ENCODE data around the gene ARPIN.
"Not testable (repeated sequence)": the region's sequence is repeated elsewhere in the genome, so short reads cannot be mapped to it uniquely, and the experiment has no call there.

Gene ARPIN

GRCh38 chr15:89874926-89875564 is 37.7 kb downstream of the ARPIN start:
- peak; percentile 92 to 94 for TF ChIP-seq CTCF (IDR thresholded peaks at IDR 0.05)
- H3K36me3 ChIP-seq, result peaks cover 33 to 61% (median 33%) of the 10 kb centered on the region in 3 donors
- H3K27ac ChIP-seq, result no peak overlapping the region
- no peaks in the 10 kb centered on the region for H3K27me3 ChIP-seq
- peak; percentile 77 to 85 for DNase-seq
- H3K4me1 ChIP-seq, result peaks cover 0 to 6% (median 0%) of the 10 kb centered on the region in 4 donors
- intact Hi-C loops (cut with DNase I; ENCODE audit: low total_unique reads), result no loop called here
- no peak overlapping the region for H3K4me3 ChIP-seq
- H3K9me3 ChIP-seq, result no peaks in the 10 kb centered on the region

GRCh38 chr15:89870688-89871288 is 42.0 kb downstream of the ARPIN start:
- Histone ChIP-seq H3K36me3 (peaks cover 13 to 39% (median 32%) of the 10 kb centered on the region in 3 donors), H3K27me3 (no peaks in the 10 kb centered on the region), H3K4me3 (no peak overlapping the region), H3K9me3 (no peaks in the 10 kb centered on the region), H3K27ac (no peak overlapping the region), H3K4me1 (peaks cover 0 to 6% (median 0%) of the 10 kb centered on the region in 4 donors)
- intact Hi-C loops (cut with DNase I; ENCODE audit: low total_unique reads), result no loop called here
- DNase-seq, result no peak
- TF ChIP-seq CTCF (IDR thresholded peaks at IDR 0.05), result no peak

GRCh38 chr15:89870006-89870405 is 42.7 kb downstream of the ARPIN start:
- Histone ChIP-seq H3K9me3 (no peaks in the 10 kb centered on the region), H3K4me3 (no peak overlapping the region), H3K27me3 (no peaks in the 10 kb centered on the region), H3K27ac (no peak overlapping the region), H3K4me1 (peaks cover 0 to 2% (median 0%) of the 10 kb centered on the region in 4 donors), H3K36me3 (peaks cover 15 to 41% (median 33%) of the 10 kb centered on the region in 3 donors)
- no peak for TF ChIP-seq CTCF (IDR thresholded peaks at IDR 0.05)
- no peak for DNase-seq
- intact Hi-C loops (cut with DNase I; ENCODE audit: low total_unique reads), result no loop called here

- DNase-seq; intact Hi-C loops (cut with DNase I; ENCODE audit: low total_unique reads): not testable (repeated sequence)
These were observed 43.3 kb downstream of the ARPIN start for GRCh38 chr15:89869490-89869889.

GRCh38 chr15:89864958-89865739 is 47.6 kb downstream of the ARPIN start:
- no peak for DNase-seq
- peaks cover 38 to 56% (median 54%) of the 10 kb centered on the region in 3 donors for H3K36me3 ChIP-seq
- no peak overlapping the region for H3K27ac ChIP-seq
- no peaks in the 10 kb centered on the region for H3K4me1 ChIP-seq
- H3K27me3 ChIP-seq, result no peaks in the 10 kb centered on the region
- intact Hi-C loops (cut with DNase I; ENCODE audit: low total_unique reads), result no loop called here
- no peak overlapping the region for H3K4me3 ChIP-seq
- no peaks in the 10 kb centered on the region for H3K9me3 ChIP-seq
- TF ChIP-seq CTCF (IDR thresholded peaks at IDR 0.05), result no peak

More at GRCh38 chr15:89869490-89869889, 43.3 kb downstream of the ARPIN start:
- not testable (repeated sequence) for H3K4me3 ChIP-seq, H3K27ac ChIP-seq, H3K9me3 ChIP-seq, H3K4me1 ChIP-seq, H3K27me3 ChIP-seq
- H3K36me3 ChIP-seq, result peaks cover 20 to 44% (median 38%) of the 10 kb centered on the region in 3 donors

GRCh38 chr15:89863918-89864317 is 48.8 kb downstream of the ARPIN start:
- TF ChIP-seq CTCF (IDR thresholded peaks at IDR 0.05), result no peak
- no peak overlapping the region for H3K4me3 ChIP-seq
- DNase-seq, result no peak
- no peaks in the 10 kb centered on the region for H3K4me1 ChIP-seq
- H3K9me3 ChIP-seq, result no peaks in the 10 kb centered on the region
- intact Hi-C loops (cut with DNase I; ENCODE audit: low total_unique reads), result no loop called here
- no peak overlapping the region for H3K27ac ChIP-seq
- H3K36me3 ChIP-seq, result peaks cover 34 to 55% (median 50%) of the 10 kb centered on the region in 3 donors
- no peaks in the 10 kb centered on the region for H3K27me3 ChIP-seq

Measured in tibial artery (tissue), 4 donors.